ENCODE data around the gene ECHS1.

- TF ChIP-seq CTCF (IDR thresholded peaks at IDR 0.05) (no peak), POLR2A (IDR thresholded peaks at IDR 0.05; ENCODE audit: low read depth) (no peak), POLR2AphosphoS5 (IDR thresholded peaks at IDR 0.05) (no peak), EP300 (IDR thresholded peaks at IDR 0.05) (no peak)
These were observed 7.0 kb downstream of the ECHS1 start for GRCh38 chr10:133366130-133366478.

All from esophagus muscularis mucosa (tissue), 4 donors.